HepG2 (cell line): ENCODE measurements around the gene NEURL2. TPM values are rescaled to one million over a fixed set of nuclear protein-coding genes. Genes with fewer than 3 reads are reported as not detected.

ENCODE experiments used
- ATAC-seq: fragments of 200-7000 bp; cut with Tn5 transposase; 3 replicates; pipeline ENCODE4 v1.9.1; 2020; ENCODE audit warnings: mild to moderate bottlenecking, moderate library complexity
- BruUV-seq: library from RNA; stranded (reverse); fragments of 400-500 nt; replicated peaks from 2 replicates; lab custom pipeline; 2021; lab: Mats Ljungman, UMichigan
- CTCF ChIA-PET: fragments of 300-600 bp; formaldehyde crosslinking; extraction: SDS; loops from one replicate; lab custom pipeline; 2021; ENCODE audit warnings: low total read pairs, inconsistent platforms, low intra/inter-chr PET ratio; lab: Yijun Ruan, JAX
- POLR2A ChIA-PET: fragments of 350-600 bp; sonication (Branson Sonifier 250); formaldehyde crosslinking; loops from one replicate; lab custom pipeline; 2020; ENCODE audit warnings: antibody characterized with exemption, inconsistent platforms; lab: Yijun Ruan, JAX
- DNase-seq: peaks from one replicate; pipeline ENCODE4 v3.0.0-alpha.2; 2015; ENCODE audit warnings: low spot score
- FAIRE-seq: peaks from 3 replicates; lab custom pipeline; 2011; peaks lifted over from hg19 to GRCh38; lab: Jason Lieb, UNC
- H2AFZ ChIP-seq: one replicate; pipeline ENCODE4 v1.6.1; 2011; ENCODE audit warnings: low read length, inconsistent platforms
- H3K27ac ChIP-seq: fragments of 300-600 bp; 3 replicates; pipeline ENCODE4 v1.8.0; 2011; ENCODE audit warnings: mixed run types, mild to moderate bottlenecking, mixed read lengths, low read length, inconsistent platforms; ENCODE audit not compliant: insufficient read depth; ENCODE audit errors: extremely low read length
- H3K27me3 ChIP-seq, 2 experiments: fragments of 200-600 bp in 1 of 2; 2 replicates in 1 of 2; 3 replicates in 1 of 2; pipeline versions ENCODE4 v1.6.0 to v1.8.0; 2011; ENCODE audit warnings: low read length in 2 of 2, mild to moderate bottlenecking in 2 of 2, moderate library complexity in 2 of 2, inconsistent platforms in 1 of 2; ENCODE audit not compliant: insufficient read depth in 2 of 2, control insufficient read depth in 1 of 2
- H3K36me3 ChIP-seq, 2 experiments: fragments of 200-600 bp in 1 of 2; replicated peaks in 1 of 2; 2 replicates in 1 of 2; 3 replicates in 1 of 2; pipeline versions ENCODE4 v1.5.1 to v1.8.0; 2011; ENCODE audit warnings: low read length in 2 of 2, inconsistent platforms in 1 of 2; ENCODE audit not compliant: insufficient read depth in 2 of 2, control insufficient read depth in 1 of 2
- H3K4me1 ChIP-seq: 2 replicates; pipeline ENCODE4 v1.5.1; 2012; ENCODE audit warnings: low read length, inconsistent platforms; ENCODE audit not compliant: insufficient read depth
- H3K4me2 ChIP-seq: 2 replicates; pipeline ENCODE4 v1.6.0; 2011; ENCODE audit warnings: low read depth, low read length, inconsistent platforms
- H3K4me3 ChIP-seq, 3 experiments: fragments of 200-600 bp in 1 of 3; sonication (generic), shearing (Covaris generic) in 1 of 3; replicated peaks in 1 of 3; 2 replicates each; pipeline ENCODE4 v1.5.1; 2011 to 2016; ENCODE audit warnings: low read length in 3 of 3, inconsistent platforms in 2 of 3, low read depth in 2 of 3, mild to moderate bottlenecking in 2 of 3, control low read depth in 1 of 3, mixed read lengths in 1 of 3; ENCODE audit not compliant: insufficient read depth in 1 of 3
- H3K79me2 ChIP-seq: one replicate; pipeline ENCODE4 v1.6.1; 2011; ENCODE audit warnings: low read length, inconsistent platforms; ENCODE audit not compliant: insufficient read depth
- H3K9ac ChIP-seq: 2 replicates; pipeline ENCODE4 v1.6.0; 2011; ENCODE audit warnings: mild to moderate bottlenecking, low read depth, low read length, inconsistent platforms; ENCODE audit not compliant: insufficient read depth
- H3K9me3 ChIP-seq: 2 replicates; pipeline ENCODE4 v1.5.1; 2012; ENCODE audit warnings: mild to moderate bottlenecking, low read length
- H4K20me1 ChIP-seq: 2 replicates; pipeline ENCODE4 v1.6.0; 2011; ENCODE audit warnings: inconsistent platforms, mild to moderate bottlenecking, low read length, moderate library complexity; ENCODE audit not compliant: insufficient read depth
- BCL3 ChIP-seq: sonication (generic); formaldehyde crosslinking; IDR thresholded peaks from 2 replicates; pipeline ENCODE4 v1.5.1; 2020; ENCODE audit warnings: mild to moderate bottlenecking, missing genetic modification reagents, moderate library complexity
- NFE2 ChIP-seq: sonication (generic); formaldehyde crosslinking; IDR thresholded peaks from 2 replicates; pipeline ENCODE4 v1.4.0; 2020; ENCODE audit warnings: missing genetic modification reagents
- POLR2A ChIP-seq, 2 experiments: IDR thresholded peaks; 2 replicates each; pipeline ENCODE4 v1.6.1; 2011; ENCODE audit warnings: low read depth in 2 of 2, low read length in 2 of 2, mild to moderate bottlenecking in 1 of 2, moderate library complexity in 1 of 2; ENCODE audit not compliant: insufficient read depth in 1 of 2
- POLR2AphosphoS5 ChIP-seq: IDR thresholded peaks from 2 replicates; pipeline ENCODE4 v1.6.1; 2012; ENCODE audit warnings: low read depth, low read length
- POLR2G ChIP-seq: fragments of 200-400 bp; formaldehyde crosslinking; IDR thresholded peaks from 2 replicates; pipeline ENCODE4 v1.6.1; 2018; ENCODE audit warnings: mild to moderate bottlenecking, low read depth, low read length, moderate library complexity
- ZC3H13 ChIP-seq: sonication (generic); formaldehyde crosslinking; IDR thresholded peaks from 2 replicates; pipeline ENCODE4 v1.8.1; 2023; ENCODE audit warnings: mild to moderate bottlenecking, missing genetic modification reagents, moderate library complexity
- ZNF672 ChIP-seq: sonication (generic); formaldehyde crosslinking; IDR thresholded peaks from 2 replicates; pipeline ENCODE4 v1.8.1; 2022; ENCODE audit warnings: missing genetic modification reagents
- ZNF746 ChIP-seq: sonication (generic); formaldehyde crosslinking; IDR thresholded peaks from 2 replicates; pipeline ENCODE4 v1.8.0; 2022; ENCODE audit warnings: mild to moderate bottlenecking, missing genetic modification reagents
- WGBS: methylation state at CpG from one replicate; pipeline ENCODE4 v1.1.6; 2017; ENCODE audit warnings: low lambda C conversion rate; 5-methylcytosine and 5-hydroxymethylcytosine counted together
- in situ Hi-C: cut with HindIII; loops from 2 replicates; pipeline ENCODE4 v1.10.0; 2017; ENCODE audit warnings: low pct_unique_long_range_greater_than_20kb; ENCODE audit not compliant: extremely low pct_ligation_motif_present
- intact Hi-C: fragments of 100-400 bp; cut with micrococcal nuclease; formaldehyde crosslinking; loops from one replicate; pipeline ENCODE4 v1.10.0; 2022; ENCODE audit not compliant: unreplicated experiment
- polyA plus RNA-seq, 8 experiments: library from polyadenylated mRNA; depleted of rRNA in 3 of 8; stranded (reverse) in 7 of 8; unstranded in 1 of 8; fragments of >200 nt; fragmentation: Illumina TruSeq in 4 of 8; extraction: Trizol in 4 of 8; gene quantifications; 2 replicates each; pipeline versions ENCODE4 v1.2.1 to v1.2.3, GENCODE V29; 2011 to 2016; ENCODE audit warnings: low read depth in 4 of 8, missing spikeins in 1 of 8, mixed read lengths in 1 of 8; ENCODE audit not compliant: insufficient read depth in 1 of 8
- total RNA-seq, 5 experiments: library from RNA; depleted of rRNA; stranded (reverse); fragments of >200 nt; fragmentation: Illumina TruSeq; extraction: Trizol; gene quantifications; 2 replicates each; pipeline ENCODE4 v1.2.3, GENCODE V29; 2016; ENCODE audit warnings: low read depth in 1 of 5

Gene NEURL2
- total and polyA plus RNA-seq, 2 of the 13 experiments (the other 11 are each of a cell fraction or from before 2014, with no cell fraction given): 7.2 to 9.7 TPM

- H3K79me2 ChIP-seq: peaks cover 32% of the 10 kb centered on the region
- CTCF ChIA-PET: no interaction called here
- ATAC-seq: no peak
- H3K27ac ChIP-seq: no peak within 1 kb of the TSS
- H3K4me2 ChIP-seq: peak within 1 kb of the TSS; percentile 85; the same call in 1 of the 2 replicates
- 99% methylated on average over 8 of the region's 8 CpGs for WGBS
- DNase-seq: no peak
- no peaks in the 10 kb centered on the region for H3K9me3 ChIP-seq
- H3K27me3 ChIP-seq: no peaks in the 10 kb centered on the region
- no TSS peak for BruUV-seq
- no peak within 1 kb of the TSS for H2AFZ ChIP-seq
- H3K36me3 ChIP-seq: peaks cover 21 to 44% of the 10 kb centered on the region in 2 experiments
- intact Hi-C loops (loop anchor here (10.0 kb wide), 1 partner anchor 93 kb away; the partner anchor contains the start of genes DNTTIP1 and WFDC3), in situ Hi-C loops (no loop called here)
- peaks cover 46% of the 10 kb centered on the region for H3K4me1 ChIP-seq
- TF ChIP-seq ZNF672 (CRISPR knock-in tag): no peak
- no peak for TF ChIP-seq BCL3 (CRISPR knock-in tag)
- peak; percentile 26; the same call in 1 of the 2 replicates for TF ChIP-seq ZC3H13 (CRISPR knock-in tag)
- 0 out of 2 replicates have a peak, but pooled peaks have one; percentile 12 for TF ChIP-seq ZNF746 (CRISPR knock-in tag)
- TF ChIP-seq POLR2AphosphoS5: 0 out of 2 replicates have a peak, but pooled peaks have one; percentile 25
- TF ChIP-seq POLR2A (IDR thresholded peaks at IDR 0.05; ENCODE audit: insufficient read depth in 1 of 2, low read depth in 2 of 2, low read length in 2 of 2): peak in 1 of 2 experiments; percentile 24; a peak in 2 of 4 replicates
- no peak for TF ChIP-seq NFE2 (CRISPR knock-in tag)
- TF ChIP-seq POLR2G: peak; percentile 46
- POLR2A ChIA-PET: interaction anchor here (1.5 to 7.5 kb wide), 4 partner anchors 18 to 59 kb away, joined by 4 to 78 read pairs (median 9); partner anchors contain the start of genes PCIF1 and SNX21
- no peak within 1 kb of the TSS for H3K9ac ChIP-seq
- H3K4me3 ChIP-seq: no peak within 1 kb of the TSS
- no peak for FAIRE-seq
- H4K20me1 ChIP-seq: no peaks in the 10 kb centered on the region
Observed at GRCh38 chr20:45887346-45887715, 3.7 kb downstream of the NEURL2 start, which contains the start of gene SPATA25. SPATA25 (minus strand) TSS chr20:45887622; CDS start chr20:45887590, 32 bp downstream.
